ENCODE measurements around the gene IGSF23.

DNA sequence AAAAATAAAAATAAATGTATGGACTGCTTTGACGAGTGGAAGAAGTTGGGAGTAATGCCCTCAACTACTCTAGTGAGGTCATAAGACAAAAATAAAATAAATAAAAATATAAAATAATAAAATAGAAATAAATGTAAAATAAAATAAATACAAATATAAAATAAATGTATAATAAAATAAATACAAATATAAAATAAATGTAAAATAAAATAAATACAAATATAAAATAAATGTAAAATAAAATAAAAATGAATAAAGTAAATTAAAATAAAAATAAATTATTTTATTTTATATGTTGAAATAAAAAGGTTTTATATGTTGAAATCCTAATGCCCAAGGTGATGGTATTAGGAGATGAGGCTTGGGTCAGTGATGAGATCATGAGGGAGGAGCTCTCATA lies 20.1 kb upstream of the IGSF23 start:
- TF ChIP-seq, protein P1, sequence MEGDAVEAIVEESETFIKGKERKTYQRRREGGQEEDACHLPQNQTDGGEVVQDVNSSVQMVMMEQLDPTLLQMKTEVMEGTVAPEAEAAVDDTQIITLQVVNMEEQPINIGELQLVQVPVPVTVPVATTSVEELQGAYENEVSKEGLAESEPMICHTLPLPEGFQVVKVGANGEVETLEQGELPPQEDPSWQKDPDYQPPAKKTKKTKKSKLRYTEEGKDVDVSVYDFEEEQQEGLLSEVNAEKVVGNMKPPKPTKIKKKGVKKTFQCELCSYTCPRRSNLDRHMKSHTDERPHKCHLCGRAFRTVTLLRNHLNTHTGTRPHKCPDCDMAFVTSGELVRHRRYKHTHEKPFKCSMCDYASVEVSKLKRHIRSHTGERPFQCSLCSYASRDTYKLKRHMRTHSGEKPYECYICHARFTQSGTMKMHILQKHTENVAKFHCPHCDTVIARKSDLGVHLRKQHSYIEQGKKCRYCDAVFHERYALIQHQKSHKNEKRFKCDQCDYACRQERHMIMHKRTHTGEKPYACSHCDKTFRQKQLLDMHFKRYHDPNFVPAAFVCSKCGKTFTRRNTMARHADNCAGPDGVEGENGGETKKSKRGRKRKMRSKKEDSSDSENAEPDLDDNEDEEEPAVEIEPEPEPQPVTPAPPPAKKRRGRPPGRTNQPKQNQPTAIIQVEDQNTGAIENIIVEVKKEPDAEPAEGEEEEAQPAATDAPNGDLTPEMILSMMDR (conservative IDR thresholded peaks at IDR 0.05) = no peak
- no peak for TF ChIP-seq EZH2 (IDR thresholded peaks at IDR 0.05; ENCODE audit: low read depth)
